Epithelial cell of proximal tubule (primary cell): Measurements from ENCODE around the gene TPRX1. TPM values are rescaled to one million over a fixed set of nuclear protein-coding genes. Genes with fewer than 3 reads are reported as not detected.
"Not testable (repeated sequence)": the region's sequence is repeated elsewhere in the genome, so short reads cannot be mapped to it uniquely, and the experiment has no call there.

Experiments
- DNase-seq: peaks from one replicate; pipeline ENCODE4 v3.0.0-alpha.2; 2011; ENCODE audit warnings: low read depth
- H3K4me3 ChIP-seq: 2 replicates; pipeline ENCODE4 v1.5.1; 2011; ENCODE audit warnings: low read depth, mild to moderate bottlenecking, low read length
- total RNA-seq: library from RNA; depleted of rRNA; stranded (reverse); fragments of >200 nt; gene quantifications from 2 replicates; pipeline ENCODE4 v1.2.3, GENCODE V29; 2015
- TF ChIP-seq, protein P1 (sequence below): conservative IDR thresholded peaks from 2 replicates; pipeline ENCODE4 v1.5.1; 2012; ENCODE audit warnings: low read depth, mild to moderate bottlenecking, low read length

Gene TPRX1
- total RNA-seq, 1 donor from 2014 or later, result not detected

DNA sequence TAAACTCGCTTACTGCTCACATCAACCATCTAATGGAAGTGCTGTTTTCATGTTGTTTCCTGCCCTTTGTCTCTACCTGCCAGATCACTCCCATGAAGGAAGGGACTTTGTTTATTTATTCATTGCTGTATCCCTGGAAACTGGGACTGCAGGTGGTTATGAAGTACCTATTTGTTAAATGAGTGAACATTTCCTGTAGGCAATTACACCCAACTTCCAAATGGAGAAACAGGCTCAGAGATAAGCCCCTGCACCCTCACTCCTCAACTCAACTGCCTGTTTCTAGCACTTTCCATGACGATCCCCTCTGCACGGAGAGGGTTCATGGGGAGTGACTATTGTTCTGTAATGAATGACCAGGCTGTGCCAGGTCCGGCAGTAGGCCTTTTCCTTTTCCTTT is 27.8 kb downstream of the TPRX1 start:
- TF ChIP-seq, protein P1, sequence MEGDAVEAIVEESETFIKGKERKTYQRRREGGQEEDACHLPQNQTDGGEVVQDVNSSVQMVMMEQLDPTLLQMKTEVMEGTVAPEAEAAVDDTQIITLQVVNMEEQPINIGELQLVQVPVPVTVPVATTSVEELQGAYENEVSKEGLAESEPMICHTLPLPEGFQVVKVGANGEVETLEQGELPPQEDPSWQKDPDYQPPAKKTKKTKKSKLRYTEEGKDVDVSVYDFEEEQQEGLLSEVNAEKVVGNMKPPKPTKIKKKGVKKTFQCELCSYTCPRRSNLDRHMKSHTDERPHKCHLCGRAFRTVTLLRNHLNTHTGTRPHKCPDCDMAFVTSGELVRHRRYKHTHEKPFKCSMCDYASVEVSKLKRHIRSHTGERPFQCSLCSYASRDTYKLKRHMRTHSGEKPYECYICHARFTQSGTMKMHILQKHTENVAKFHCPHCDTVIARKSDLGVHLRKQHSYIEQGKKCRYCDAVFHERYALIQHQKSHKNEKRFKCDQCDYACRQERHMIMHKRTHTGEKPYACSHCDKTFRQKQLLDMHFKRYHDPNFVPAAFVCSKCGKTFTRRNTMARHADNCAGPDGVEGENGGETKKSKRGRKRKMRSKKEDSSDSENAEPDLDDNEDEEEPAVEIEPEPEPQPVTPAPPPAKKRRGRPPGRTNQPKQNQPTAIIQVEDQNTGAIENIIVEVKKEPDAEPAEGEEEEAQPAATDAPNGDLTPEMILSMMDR, result no peak
- DNase-seq, result no peak
- H3K4me3 ChIP-seq, result no peak overlapping the region

DNA sequence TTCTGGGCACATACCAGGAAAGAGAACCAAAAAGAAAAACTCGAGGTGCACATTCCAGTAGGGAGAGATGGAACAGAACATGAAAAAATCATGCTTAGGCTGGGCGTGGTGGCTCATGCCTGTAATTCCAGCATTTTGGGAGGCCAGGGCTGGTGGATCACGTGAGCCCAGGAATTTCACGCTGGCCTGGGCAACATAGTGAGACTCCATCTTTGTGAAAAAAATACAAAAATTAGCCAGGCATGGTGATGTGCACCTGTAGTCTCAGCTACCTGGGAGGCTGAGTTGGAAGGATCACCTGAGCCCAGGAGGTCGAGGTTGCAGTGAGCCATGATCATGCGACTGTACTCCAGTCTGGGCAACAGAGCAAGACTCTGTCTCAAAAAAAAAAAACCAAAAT is 33.1 kb downstream of the TPRX1 start:
- DNase-seq, H3K4me3 ChIP-seq: not testable (repeated sequence)

DNA sequence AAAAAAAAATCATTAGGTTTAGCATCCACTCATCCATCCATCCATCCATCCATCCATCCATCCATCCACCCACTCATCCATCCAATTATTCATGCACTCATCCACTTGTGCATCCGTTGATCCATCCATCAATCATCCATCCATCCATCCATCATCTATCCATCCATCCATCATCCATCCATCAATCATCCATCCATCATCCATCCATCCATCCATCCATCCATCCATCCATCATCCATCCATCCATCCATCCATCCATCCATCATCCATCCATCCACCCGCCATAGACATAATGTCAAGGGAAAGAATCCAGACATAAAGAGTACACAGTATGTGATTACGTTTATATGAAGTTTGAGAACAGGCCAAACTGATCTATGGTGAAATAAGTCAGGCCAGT is 34.8 kb downstream of the TPRX1 start:
- TF ChIP-seq, protein P1, result no peak
- DNase-seq, result no peak
- H3K4me3 ChIP-seq, result no peak overlapping the region

DNA sequence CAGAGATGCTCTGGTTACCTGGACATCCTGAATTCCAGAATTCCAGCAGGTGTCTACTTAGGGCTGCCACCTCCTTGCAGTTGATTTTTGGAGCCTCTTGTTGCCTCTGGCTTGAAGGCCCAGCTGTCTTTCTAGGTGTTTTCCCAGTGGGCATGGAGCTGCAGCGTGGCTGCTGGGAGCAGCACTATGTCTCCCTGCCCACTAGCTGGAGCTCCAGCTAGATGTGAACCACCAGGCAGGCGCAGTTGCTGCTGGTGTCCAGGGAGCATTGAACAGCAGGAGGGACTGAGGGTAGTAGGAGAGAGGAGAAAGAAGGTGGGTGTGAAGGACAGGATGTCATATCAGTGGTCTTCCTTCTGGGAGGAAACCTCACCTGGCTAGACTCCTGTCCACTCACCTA is 35.7 kb downstream of the TPRX1 start:
- no peak for DNase-seq
- H3K4me3 ChIP-seq, result no peak overlapping the region
- TF ChIP-seq, protein P1, result no peak

DNA sequence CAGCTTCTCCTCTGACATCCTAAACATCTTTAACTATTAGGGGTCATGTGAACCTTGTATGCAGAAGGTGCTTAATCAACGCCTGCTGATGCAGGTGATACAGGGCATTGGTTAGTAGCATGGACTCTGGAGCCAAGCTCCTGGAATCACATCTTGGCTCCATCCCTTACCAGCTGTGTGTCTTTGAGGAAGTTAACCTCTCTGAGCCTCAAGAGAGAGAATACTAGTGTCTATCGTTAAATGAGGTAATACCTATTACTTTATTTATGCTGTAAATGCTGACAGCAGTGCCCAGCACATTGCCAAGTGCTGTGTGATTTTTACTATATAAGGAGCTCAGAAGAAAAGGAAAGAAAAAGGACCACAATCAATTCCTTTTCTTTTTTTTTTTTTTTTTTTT is 37.0 kb downstream of the TPRX1 start:
- TF ChIP-seq, protein P1, result no peak
- no peak for DNase-seq
- no peak overlapping the region for H3K4me3 ChIP-seq

DNA sequence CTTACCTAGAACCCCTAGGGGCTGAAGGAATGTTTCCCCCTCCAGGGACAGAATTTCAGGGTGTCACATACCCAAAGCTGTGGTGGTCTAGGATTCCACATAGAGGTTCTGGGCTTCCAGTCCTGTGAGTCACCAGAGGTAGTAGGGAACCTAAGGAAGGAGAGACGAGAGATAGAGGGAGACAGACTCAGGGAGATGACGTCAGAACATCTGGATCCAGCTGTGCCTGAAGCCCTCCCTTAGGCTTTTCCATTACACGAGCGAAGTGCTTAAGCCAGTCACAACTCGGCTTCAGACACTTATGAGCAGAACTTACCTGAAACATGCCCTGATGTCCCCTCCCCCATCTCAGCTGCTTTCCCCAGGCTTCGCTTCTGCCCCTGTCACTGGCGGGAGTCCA is 37.7 kb downstream of the TPRX1 start:
- no peak overlapping the region for H3K4me3 ChIP-seq
- TF ChIP-seq, protein P1, result no peak
- DNase-seq, result no peak

DNA sequence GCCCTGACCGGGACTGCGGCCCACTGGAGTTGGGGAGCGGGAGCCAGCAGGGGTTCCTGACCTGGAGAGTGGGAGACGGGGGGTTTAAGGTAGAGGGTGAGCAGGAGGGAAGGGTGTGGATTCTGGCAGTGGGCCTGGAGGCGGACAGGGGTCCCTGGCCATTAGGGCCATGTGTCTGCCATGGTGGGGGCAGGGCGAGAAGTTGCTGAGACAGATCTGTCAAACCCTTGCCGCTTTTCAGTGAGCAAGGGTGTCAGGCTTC is 38.1 kb downstream of the TPRX1 start:
- no peak overlapping the region for H3K4me3 ChIP-seq
- TF ChIP-seq, protein P1, result no peak
- no peak for DNase-seq

DNA sequence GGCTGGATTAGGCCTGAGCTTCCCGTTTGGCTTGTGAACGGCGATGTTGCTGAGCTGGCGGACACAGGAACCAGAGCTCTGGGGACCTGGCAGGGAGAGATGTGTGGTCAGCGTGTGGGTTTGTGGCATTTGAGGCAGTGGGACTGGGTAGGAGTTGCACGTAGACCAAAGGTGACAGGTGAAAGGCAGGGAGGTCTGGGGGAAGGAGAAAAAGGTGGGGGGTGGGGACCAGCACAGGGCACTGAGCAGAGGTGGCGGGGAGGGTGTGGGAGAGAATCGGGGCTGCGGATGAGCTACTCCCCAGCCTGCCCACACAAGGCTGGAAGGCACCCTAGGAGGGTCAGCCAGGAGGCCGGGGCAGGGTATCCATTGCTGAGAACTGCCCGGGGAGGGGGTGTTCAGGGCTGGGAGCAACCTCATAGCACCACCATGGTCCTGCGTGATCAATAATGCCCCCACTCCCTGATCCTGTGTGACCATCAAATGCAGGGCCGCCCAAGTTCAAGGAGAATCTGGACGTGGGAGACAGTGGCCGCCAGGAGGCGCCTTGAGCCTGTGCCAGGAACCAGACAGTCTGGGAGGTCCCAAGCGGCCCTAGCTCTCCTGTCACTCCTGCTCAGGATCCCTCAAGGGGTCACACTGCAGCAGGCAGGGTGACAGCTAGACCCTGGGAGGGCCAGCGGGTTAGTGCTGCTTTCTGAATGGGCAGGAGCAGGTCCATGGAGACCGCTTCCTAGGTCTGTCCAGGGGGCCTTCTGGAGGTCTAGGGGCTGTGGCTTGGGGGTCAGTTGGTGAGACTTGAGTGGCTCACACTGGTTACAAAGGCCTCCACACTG is 38.6 kb downstream of the TPRX1 start:
- H3K4me3 ChIP-seq, result no peak overlapping the region
- TF ChIP-seq, protein P1, result peak; percentile 83
- no peak for DNase-seq

DNA sequence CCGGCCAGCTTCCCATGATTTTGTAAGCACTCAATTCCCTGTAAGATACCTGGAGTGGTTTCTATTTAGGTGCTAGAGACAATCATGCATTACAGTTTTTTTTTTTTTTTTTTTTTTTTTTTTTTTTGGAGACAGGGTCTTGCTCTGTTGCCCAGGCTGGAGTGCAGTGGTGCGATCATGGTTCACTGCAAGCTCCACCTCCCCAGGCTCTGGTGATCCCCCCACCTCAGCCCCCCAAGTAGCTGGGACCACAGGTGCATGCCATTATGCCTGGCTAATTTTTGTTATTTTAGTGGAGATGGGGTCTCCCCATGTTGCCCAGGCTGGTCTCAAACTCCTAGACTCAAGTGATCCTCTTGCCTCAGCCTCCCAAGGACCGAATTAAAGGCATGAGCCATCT is 39.6 kb downstream of the TPRX1 start:
- not testable (repeated sequence) for H3K4me3 ChIP-seq

More for the DNA sequence above, 39.6 kb downstream of the TPRX1 start:
- not testable (repeated sequence) for DNase-seq
